HUES64 (cell line): ENCODE results near the gene CDH4.

Experiments
- H3K27ac ChIP-seq: 2 replicates; pipeline ENCODE4 v1.7.0; 2013; ENCODE audit warnings: low read depth, low read length, inconsistent platforms
- H3K27me3 ChIP-seq: 2 replicates; pipeline ENCODE4 v1.6.1; 2013; ENCODE audit warnings: mild to moderate bottlenecking, low read length; ENCODE audit not compliant: insufficient read depth
- H3K36me3 ChIP-seq: 2 replicates; pipeline ENCODE4 v1.6.1; 2013; ENCODE audit warnings: mild to moderate bottlenecking, low read length; ENCODE audit not compliant: insufficient read depth
- H3K4me1 ChIP-seq: 2 replicates; pipeline ENCODE4 v1.6.1; 2013; ENCODE audit warnings: mild to moderate bottlenecking, low read length, moderate library complexity; ENCODE audit not compliant: insufficient read depth
- H3K4me3 ChIP-seq: 2 replicates; pipeline ENCODE4 v1.5.1; 2013; ENCODE audit warnings: mild to moderate bottlenecking, low read length, moderate library complexity
- H3K9ac ChIP-seq: 2 replicates; pipeline ENCODE4 v1.6.1; 2013; ENCODE audit warnings: mild to moderate bottlenecking, low read depth, low read length
- H3K9me3 ChIP-seq: 2 replicates; pipeline ENCODE4 v1.6.1; 2013; ENCODE audit warnings: low read depth, low read length; ENCODE audit not compliant: insufficient read depth
- WGBS: fragments of 150-250, 120-280 bp; methylation state at CpG from one replicate; pipeline ENCODE4 v1.1.7; 2013; ENCODE audit warnings: missing lambda C conversion rate; 5-methylcytosine and 5-hydroxymethylcytosine counted together

Gene CDH4

DNA sequence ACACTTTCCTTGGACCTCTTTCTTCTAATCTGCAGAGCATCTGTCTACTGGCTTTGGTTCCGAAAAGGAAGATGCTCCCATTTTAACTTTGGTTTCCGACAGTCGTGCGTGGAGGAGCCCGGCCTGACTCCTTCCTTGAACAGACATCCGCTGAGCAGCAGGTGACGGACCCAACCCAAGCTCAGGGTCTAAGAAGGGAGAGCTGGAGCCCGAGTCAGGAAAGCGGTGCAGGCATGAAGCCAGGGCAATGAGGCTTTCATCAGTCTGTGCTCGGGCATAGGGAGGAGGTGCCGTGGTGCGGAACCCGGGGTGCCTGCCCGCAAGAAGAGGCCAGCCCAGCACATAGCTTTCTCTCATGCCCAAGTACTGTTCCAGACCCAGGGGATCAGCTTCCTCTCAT, 109.4 kb downstream of the CDH4 start:
- H3K27me3 ChIP-seq = peaks cover 5% of the 10 kb centered on the region; the same call in 1 of the 2 replicates
- H3K27ac ChIP-seq = no peak overlapping the region
- H3K9me3 ChIP-seq = peaks cover 5% of the 10 kb centered on the region; the same call in 1 of the 2 replicates
- 94% methylated on average over 14 of the region's 14 CpGs for WGBS
- no peak overlapping the region for H3K4me3 ChIP-seq
- H3K36me3 ChIP-seq = no peaks in the 10 kb centered on the region
- no peak overlapping the region for H3K9ac ChIP-seq
- H3K4me1 ChIP-seq = no peaks in the 10 kb centered on the region

DNA sequence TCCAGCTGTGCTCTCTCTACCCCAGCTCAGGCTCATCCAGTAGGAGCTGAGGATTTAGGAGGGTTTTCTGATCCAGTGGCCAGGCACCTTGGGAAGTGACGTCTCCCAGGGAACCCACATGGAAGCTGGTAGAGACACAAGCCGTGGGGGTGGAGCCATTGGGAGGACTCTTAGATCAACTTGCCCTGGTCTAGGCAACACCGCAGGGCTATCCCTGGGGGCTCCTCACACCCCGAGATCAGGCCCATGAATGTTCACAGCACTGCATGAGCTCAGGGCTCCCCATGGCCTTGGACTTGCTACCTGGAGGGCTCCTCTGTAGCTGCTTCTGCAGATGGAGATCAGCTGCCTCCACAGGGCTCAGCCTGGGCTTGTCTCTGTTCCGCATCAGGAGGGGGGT, 112.1 kb downstream of the CDH4 start:
- Histone ChIP-seq H3K27me3 (peaks cover 5% of the 10 kb centered on the region; the same call in 1 of the 2 replicates), H3K36me3 (no peaks in the 10 kb centered on the region), H3K27ac (no peak overlapping the region), H3K4me3 (no peak overlapping the region), H3K9ac (no peak overlapping the region), H3K9me3 (peaks cover 5% of the 10 kb centered on the region; the same call in 1 of the 2 replicates), H3K4me1 (no peaks in the 10 kb centered on the region)
- whole genome bisulfite sequencing = 97% methylated on average over 5 of the region's 5 CpGs

DNA sequence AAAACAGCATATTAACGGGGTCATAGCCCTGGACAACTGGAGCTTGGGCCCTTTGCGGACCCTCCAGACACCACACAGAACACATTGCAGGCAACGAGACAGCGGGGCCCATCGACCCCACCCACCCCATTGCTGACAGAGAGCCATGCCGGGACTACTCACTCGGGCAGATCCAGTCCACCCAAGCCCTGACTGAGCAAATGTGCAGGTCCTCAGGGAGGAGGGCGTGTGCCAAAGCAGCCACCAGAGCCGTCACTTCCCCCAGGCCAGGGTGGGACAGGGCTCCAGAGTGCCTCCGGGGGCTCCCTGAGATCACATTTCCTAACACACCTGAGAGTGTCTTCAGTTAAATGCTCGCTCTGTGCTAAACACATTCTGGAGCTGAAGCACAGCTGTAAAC, 114.9 kb downstream of the CDH4 start:
- Histone ChIP-seq H3K27ac (no peak overlapping the region), H3K9me3 (peaks cover 5% of the 10 kb centered on the region; the same call in 1 of the 2 replicates), H3K4me1 (peaks cover 5% of the 10 kb centered on the region; the same call in 1 of the 2 replicates), H3K4me3 (no peak overlapping the region), H3K36me3 (no peaks in the 10 kb centered on the region), H3K27me3 (no peaks in the 10 kb centered on the region), H3K9ac (no peak overlapping the region)
- WGBS = 92% methylated on average over 11 of the region's 11 CpGs

DNA sequence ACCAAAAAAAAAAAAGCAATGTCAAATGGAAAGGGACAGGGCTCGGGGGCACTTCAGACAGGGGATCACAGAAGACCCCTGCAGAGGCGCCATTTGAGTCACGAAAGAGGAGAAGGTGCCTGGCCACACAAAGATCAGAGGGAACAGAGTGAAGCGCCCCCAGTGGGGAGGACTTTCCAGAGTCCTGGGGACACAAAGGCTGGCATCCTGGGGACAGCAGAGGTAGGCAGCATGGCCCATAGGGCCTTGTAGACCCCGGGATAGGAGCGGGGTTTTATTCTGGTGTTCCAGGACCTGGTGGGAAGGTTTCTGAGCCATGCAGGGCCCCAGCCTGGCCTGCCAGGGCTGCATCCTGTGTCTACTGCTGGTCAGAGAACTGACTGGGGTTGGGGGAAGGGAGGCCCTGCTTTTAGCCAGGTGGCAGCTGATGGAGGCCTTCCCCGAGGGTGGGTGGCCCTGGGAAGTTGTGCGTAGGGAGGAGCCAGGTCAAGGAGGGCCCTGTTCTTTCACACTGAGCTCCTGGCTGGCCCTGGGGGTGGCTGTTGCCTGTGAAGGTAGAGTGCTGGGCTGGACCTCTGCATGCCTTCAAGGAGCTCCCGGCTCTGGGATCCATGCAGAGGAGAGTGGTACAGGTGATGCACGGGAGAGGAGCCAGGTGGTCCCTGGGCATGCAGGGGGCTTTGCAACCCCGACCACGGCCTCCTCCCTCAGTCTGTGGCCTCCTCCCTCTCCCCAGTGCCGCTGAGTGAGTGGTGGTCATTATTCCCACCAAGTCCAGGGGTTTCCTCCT, 117.9 kb downstream of the CDH4 start:
- H3K9ac ChIP-seq = no peak overlapping the region
- H3K4me3 ChIP-seq = no peak overlapping the region
- H3K27me3 ChIP-seq = no peaks in the 10 kb centered on the region
- no peak overlapping the region for H3K27ac ChIP-seq
- WGBS = 80% methylated on average over 13 of the region's 13 CpGs
- H3K36me3 ChIP-seq = no peaks in the 10 kb centered on the region
- peaks cover 5% of the 10 kb centered on the region; the same call in 1 of the 2 replicates for H3K9me3 ChIP-seq
- peaks cover 5% of the 10 kb centered on the region; the same call in 1 of the 2 replicates for H3K4me1 ChIP-seq

DNA sequence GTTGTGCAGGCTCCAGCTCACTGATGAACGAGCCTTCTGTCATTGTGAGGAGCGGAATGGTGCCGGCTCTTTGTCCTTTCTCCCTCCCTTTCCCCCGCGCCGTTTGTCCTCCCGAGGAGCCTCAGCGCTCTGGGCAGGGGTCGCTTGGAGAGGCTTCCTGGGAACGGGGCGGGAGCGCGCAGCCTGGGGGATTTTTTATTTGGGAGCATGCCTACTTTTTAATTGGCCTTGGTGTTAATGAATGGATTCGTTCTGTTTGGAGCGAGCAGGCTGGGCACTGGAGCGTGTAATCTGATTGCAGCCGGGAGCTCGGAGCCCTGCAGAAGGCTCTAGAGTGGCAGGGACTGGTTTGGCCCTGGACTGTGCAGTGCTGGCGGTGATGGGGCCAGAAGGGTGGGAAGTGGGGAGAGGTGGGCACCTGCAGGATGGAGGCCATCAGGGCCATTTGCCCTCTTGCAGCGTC, 118.8 kb downstream of the CDH4 start:
- H3K27me3 ChIP-seq = no peaks in the 10 kb centered on the region
- H3K9ac ChIP-seq = no peak overlapping the region
- H3K27ac ChIP-seq = no peak overlapping the region
- peaks cover 5% of the 10 kb centered on the region; the same call in 1 of the 2 replicates for H3K4me1 ChIP-seq
- H3K4me3 ChIP-seq = no peak overlapping the region
- peaks cover 3% of the 10 kb centered on the region; the same call in 1 of the 2 replicates for H3K9me3 ChIP-seq
- H3K36me3 ChIP-seq = no peaks in the 10 kb centered on the region
- 90% methylated on average over 20 of the region's 20 CpGs for WGBS

DNA sequence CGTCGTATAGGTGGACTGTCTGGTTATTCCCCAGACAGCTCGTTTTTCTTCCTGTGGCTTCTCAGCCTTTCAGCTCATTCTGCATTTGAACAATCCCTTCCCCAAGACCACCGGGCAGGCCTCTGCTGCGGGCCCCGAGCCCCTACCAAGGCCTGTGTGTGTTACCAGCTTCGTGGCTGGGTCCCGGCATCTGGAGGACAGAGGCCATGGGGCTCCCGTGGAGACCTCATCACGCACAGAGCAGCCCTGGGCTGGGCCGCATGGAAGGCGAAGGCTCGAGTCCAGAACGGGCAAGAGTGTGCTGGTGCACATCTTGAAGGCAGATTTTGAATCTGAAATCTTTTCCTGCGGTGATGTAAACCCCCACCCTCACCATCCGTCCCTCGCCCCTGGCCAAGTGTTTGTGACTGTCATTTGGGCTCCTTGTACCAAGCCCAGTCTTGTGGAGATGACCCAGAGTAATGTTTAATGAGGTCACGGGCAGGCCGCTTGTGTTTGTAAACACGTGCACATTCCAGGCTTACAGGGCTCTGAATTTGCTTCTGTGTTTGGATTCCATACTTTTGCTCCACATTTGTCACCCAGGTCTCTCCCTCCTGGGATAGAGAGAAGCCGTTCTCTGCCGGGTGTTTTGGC, 119.6 kb downstream of the CDH4 start:
- Histone ChIP-seq H3K4me1 (peaks cover 5% of the 10 kb centered on the region; the same call in 1 of the 2 replicates), H3K9ac (no peak overlapping the region), H3K27ac (no peak overlapping the region), H3K27me3 (no peaks in the 10 kb centered on the region), H3K9me3 (no peaks in the 10 kb centered on the region), H3K36me3 (no peaks in the 10 kb centered on the region), H3K4me3 (no peak overlapping the region)
- WGBS = 90% methylated on average over 22 of the region's 22 CpGs

DNA sequence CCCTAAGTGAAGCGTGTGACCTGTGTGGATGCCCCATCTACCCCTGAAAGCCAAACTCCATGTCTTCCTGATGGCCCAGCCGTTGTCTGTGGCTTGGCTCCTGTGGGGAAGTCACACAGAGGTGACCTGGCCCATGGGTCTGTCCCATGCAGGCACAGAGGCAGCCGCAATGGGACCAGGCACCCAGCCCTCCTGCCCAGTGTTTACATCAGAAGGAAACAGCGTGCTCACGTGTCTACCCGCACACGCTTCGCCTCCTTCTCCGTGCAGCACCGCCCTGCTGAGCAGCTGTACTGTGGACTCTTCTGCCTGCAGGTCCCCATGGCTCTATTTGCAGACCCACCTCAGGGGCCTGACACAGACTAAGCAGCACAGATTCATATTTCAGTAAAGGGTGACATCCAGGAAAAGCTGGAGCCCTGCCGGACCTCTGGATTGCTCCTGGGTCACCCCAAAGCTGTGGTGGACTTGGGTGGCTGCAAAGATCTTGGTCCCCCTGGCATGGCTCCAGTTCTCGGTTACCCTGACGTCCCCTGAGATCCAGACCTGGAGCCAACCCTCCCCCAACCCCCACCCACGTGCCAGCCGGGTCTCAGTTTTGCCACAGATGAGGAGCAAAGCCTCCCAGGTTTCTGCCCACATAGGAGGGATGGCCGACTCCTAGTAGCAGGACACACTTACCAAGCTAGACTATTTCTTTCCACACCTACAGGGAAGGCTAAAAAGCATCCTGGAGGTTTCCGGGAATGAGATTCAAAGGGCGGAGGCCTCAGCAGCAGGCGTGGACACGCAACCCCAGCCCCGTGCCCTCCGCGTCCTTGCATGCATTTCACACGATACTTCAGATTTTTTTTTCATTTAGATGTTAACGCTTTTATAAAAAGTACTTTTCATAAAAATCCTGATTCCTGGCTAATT, 120.3 kb downstream of the CDH4 start:
- no peaks in the 10 kb centered on the region for H3K9me3 ChIP-seq
- no peaks in the 10 kb centered on the region for H3K36me3 ChIP-seq
- H3K27me3 ChIP-seq = no peaks in the 10 kb centered on the region
- H3K4me3 ChIP-seq = no peak overlapping the region
- H3K27ac ChIP-seq = no peak overlapping the region
- peaks cover 5% of the 10 kb centered on the region; the same call in 1 of the 2 replicates for H3K4me1 ChIP-seq
- WGBS = 93% methylated on average over 25 of the region's 25 CpGs
- no peak overlapping the region for H3K9ac ChIP-seq

DNA sequence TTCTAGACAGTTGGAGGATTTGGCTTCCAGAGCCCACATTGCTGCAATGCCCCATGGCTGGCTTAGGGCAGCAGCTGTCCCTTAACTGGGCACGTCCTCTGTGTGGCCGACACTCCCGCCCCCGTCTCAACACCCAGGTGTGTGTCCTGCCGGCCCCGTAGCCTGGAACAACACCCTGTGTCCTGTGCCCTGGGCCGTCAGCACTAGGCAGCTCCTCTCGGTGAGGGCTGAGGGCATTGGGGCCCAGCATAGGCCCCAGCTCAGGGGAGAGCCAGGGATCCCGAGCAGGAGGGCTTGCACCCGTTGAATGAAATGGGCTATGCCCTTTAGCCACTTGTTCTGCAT, 121.0 kb downstream of the CDH4 start:
- no peak overlapping the region for H3K4me3 ChIP-seq
- no peaks in the 10 kb centered on the region for H3K9me3 ChIP-seq
- no peak overlapping the region for H3K27ac ChIP-seq
- H3K27me3 ChIP-seq = no peaks in the 10 kb centered on the region
- no peaks in the 10 kb centered on the region for H3K36me3 ChIP-seq
- peaks cover 5% of the 10 kb centered on the region; the same call in 1 of the 2 replicates for H3K4me1 ChIP-seq
- WGBS = 88% methylated on average over 10 of the region's 10 CpGs
- H3K9ac ChIP-seq = no peak overlapping the region

DNA sequence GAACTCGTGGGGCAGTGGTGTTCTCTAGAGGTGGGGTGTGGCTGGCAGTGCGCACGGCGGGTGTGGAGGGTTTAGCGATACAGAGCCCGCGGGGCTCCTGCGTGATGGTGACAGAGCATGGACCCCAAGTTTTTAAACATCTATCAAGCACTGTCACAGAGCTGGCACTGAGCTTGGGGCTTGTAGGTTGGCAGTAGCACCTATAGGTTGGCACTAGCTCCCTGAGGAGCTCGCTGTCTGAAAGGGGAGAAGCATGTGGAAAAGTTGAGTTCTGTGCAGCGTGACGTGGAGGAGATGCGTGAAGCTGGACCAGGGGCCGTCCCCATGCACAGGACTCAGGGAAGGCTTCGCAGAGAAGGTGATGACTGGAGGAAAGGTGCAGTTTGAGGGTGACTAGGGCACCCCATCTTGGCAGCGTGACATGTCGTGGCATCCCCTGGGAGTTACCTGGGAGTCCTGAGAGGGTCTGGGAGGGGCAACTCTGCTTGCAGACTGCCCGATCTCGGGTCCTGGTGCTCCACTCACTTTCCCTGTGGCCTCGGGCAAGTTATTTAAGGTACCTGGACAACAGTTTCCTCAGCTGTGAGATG, 122.0 kb downstream of the CDH4 start:
- no peaks in the 10 kb centered on the region for H3K27me3 ChIP-seq
- H3K9me3 ChIP-seq = no peaks in the 10 kb centered on the region
- H3K27ac ChIP-seq = no peak overlapping the region
- H3K36me3 ChIP-seq = no peaks in the 10 kb centered on the region
- no peak overlapping the region for H3K9ac ChIP-seq
- 96% methylated on average over 19 of the region's 19 CpGs for WGBS
- H3K4me1 ChIP-seq = peaks cover 5% of the 10 kb centered on the region; the same call in 1 of the 2 replicates
- H3K4me3 ChIP-seq = no peak overlapping the region

DNA sequence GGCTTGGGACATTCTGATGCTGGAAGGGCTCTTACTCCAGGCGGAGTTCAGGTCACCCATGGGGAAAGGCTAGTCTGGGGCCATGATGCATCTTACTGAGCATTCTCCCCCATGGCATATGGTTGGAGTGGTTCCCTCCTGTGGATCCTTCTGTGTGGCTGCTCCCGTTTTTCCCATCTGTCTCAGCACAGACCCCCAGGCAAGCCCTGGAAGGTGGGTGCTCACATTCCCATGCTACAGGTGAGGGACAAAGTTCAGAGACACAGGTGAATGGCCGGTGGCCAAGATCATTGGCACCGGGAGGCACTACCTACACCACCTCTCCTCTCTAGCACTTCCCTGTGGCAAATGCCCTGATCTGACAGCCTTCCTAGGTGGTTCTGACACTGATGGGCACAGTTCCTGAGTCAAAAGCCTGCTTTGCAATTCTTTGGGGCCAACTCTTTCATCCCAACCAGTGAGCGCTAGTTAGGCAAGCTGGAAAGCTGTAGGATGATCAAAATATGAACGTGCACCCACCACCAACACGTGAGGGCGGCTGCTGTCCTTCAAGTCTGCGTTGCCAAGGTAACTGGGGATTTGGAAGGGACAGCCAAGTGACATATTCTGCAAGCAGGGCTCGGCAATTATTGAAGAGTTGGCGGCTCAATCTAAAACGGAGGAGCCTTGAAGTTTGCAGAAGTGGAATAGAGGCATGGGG, 124.6 kb downstream of the CDH4 start:
- Histone ChIP-seq H3K4me1 (0 out of 2 replicates have a peak, but pooled peaks cover 7% of the 10 kb centered on the region), H3K27ac (no peak overlapping the region), H3K4me3 (no peak overlapping the region), H3K9ac (no peak overlapping the region), H3K36me3 (no peaks in the 10 kb centered on the region), H3K27me3 (no peaks in the 10 kb centered on the region), H3K9me3 (peaks cover 4% of the 10 kb centered on the region; the same call in 1 of the 2 replicates)
- 96% methylated on average over 12 of the region's 12 CpGs for WGBS
